Measurements from ENCODE around the gene TMEM45A. TPM values are rescaled to one million over a fixed set of nuclear protein-coding genes. Genes with fewer than 3 reads are reported as not detected.
"Not testable (repeated sequence)": the region's sequence is repeated elsewhere in the genome, so short reads cannot be mapped to it uniquely, and the experiment has no call there.

Gene TMEM45A
- total RNA-seq, 4 donors from 2014 or later = 1.8 to 25.1 (median 5.1) TPM

- Histone ChIP-seq H3K27me3 (no peaks in the 10 kb centered on the region), H3K9me3 (peaks cover 0 to 5% (median 0%) of the 10 kb centered on the region in 3 donors), H3K27ac (no peak overlapping the region), H3K36me3 (no peaks in the 10 kb centered on the region), H3K4me1 (peaks cover 0 to 3% (median 0%) of the 10 kb centered on the region in 3 donors), H3K4me3 (no peak overlapping the region)
- WGBS, 2 donors = 92 to 100% methylated on average over 1 of the region's 1 CpG
- intact Hi-C loops (cut with DNase I) = no loop called here
- no peak for TF ChIP-seq CTCF (IDR thresholded peaks at IDR 0.05)
- no peak for TF ChIP-seq POLR2A (IDR thresholded peaks at IDR 0.05)
- DNase-seq = no peak
Measured at GRCh38 chr3:100470951-100471350, 21.5 kb upstream of the TMEM45A start.

DNA sequence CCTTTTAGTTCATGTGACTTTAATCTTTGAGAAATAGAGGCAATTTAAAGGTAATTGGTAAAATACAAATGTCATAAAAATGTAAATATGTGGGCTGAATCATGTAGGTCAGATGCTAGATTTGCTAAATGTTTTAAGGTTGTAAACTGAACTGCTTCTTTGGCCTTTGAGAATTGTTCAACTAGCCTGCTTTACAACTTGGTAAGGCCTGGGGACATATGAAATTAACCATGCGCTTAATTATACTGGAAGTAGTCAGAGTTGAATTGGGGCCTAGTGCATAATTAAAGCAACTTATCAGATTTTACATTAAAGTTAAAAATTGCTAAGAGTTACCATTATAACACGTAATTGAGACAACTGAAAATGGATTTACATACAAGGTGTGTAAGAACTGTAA lies 21.0 kb upstream of the TMEM45A start:
- H3K36me3 ChIP-seq = no peaks in the 10 kb centered on the region
- 78 to 88% methylated on average over 2 of the region's 2 CpGs for WGBS, 2 donors
- intact Hi-C loops (cut with DNase I) = no loop called here
- TF ChIP-seq POLR2A (IDR thresholded peaks at IDR 0.05) (no peak), CTCF (IDR thresholded peaks at IDR 0.05) (no peak)
- H3K27ac ChIP-seq = no peak overlapping the region
- no peak overlapping the region for H3K4me3 ChIP-seq
- H3K27me3 ChIP-seq = no peaks in the 10 kb centered on the region
- peaks cover 0 to 5% (median 0%) of the 10 kb centered on the region in 3 donors for H3K9me3 ChIP-seq
- H3K4me1 ChIP-seq = peaks cover 0 to under 1% (median 0%) of the 10 kb centered on the region in 3 donors
- DNase-seq = no peak

- not testable (repeated sequence) for H3K27ac ChIP-seq, H3K9me3 ChIP-seq
Measured at GRCh38 chr3:100477851-100478360, 14.5 kb upstream of the TMEM45A start.

DNA sequence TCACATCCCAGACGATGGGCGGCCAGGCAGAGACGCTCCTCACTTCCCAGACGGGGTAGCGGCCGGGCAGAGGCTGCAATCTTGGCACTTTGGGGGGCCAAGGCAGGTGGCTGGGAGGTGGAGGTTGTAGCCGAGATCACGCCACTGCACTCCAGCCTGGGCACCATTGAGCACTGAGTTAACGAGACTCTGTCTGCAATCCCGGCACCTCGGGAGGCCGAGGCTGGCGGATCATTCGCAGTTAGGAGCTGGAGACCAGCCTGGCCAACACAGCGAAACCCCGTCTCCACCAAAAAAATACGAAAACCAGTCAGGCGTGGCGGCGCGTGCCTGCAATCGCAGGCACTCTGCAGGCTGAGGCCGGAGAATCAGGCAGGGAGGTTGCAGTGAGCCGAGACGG lies 13.9 kb upstream of the TMEM45A start:
- H3K27ac ChIP-seq; H3K4me3 ChIP-seq; H3K9me3 ChIP-seq; H3K27me3 ChIP-seq; DNase-seq; intact Hi-C loops (cut with DNase I); H3K36me3 ChIP-seq; H3K4me1 ChIP-seq: not testable (repeated sequence)
- 67 to 90% methylated on average over 4 to 6 of the region's 25 CpGs for WGBS, 2 donors

More at GRCh38 chr3:100477851-100478360, 14.5 kb upstream of the TMEM45A start:
- DNase-seq; H3K36me3 ChIP-seq; H3K4me1 ChIP-seq; H3K27me3 ChIP-seq; intact Hi-C loops (cut with DNase I); H3K4me3 ChIP-seq: not testable (repeated sequence)
- no CpG with 5 or more reads among the region's 32 CpGs for WGBS, 2 donors

- Histone ChIP-seq H3K27me3 (peaks cover 0 to 9% (median 0%) of the 10 kb centered on the region in 4 donors), H3K4me3 (no peak overlapping the region), H3K4me1 (no peaks in the 10 kb centered on the region), H3K9me3 (no peaks in the 10 kb centered on the region), H3K36me3 (no peaks in the 10 kb centered on the region), H3K27ac (no peak overlapping the region)
- no peak for TF ChIP-seq POLR2A (IDR thresholded peaks at IDR 0.05)
- TF ChIP-seq CTCF (IDR thresholded peaks at IDR 0.05) = no peak
- 69% methylated on average over 3 of the region's 5 CpGs; no CpG with 5 or more reads in 1 of the 2 donors for WGBS, 2 donors
- DNase-seq = no peak
- intact Hi-C loops (cut with DNase I) = no loop called here
Measured at GRCh38 chr3:100480081-100480480, 12.3 kb upstream of the TMEM45A start.

GRCh38 chr3:100482176-100482575 lies 10.2 kb upstream of the TMEM45A start:
- no peak overlapping the region for H3K27ac ChIP-seq
- WGBS, 2 donors = 45 to 74% methylated on average over 2 of the region's 2 CpGs
- H3K27me3 ChIP-seq = peaks cover 0 to 9% (median 0%) of the 10 kb centered on the region in 4 donors
- no peak overlapping the region for H3K4me3 ChIP-seq
- H3K36me3 ChIP-seq = no peaks in the 10 kb centered on the region
- TF ChIP-seq CTCF (IDR thresholded peaks at IDR 0.05) = no peak
- TF ChIP-seq POLR2A (IDR thresholded peaks at IDR 0.05) = no peak
- no peak for DNase-seq
- H3K4me1 ChIP-seq = no peaks in the 10 kb centered on the region
- intact Hi-C loops (cut with DNase I) = no loop called here
- H3K9me3 ChIP-seq = no peaks in the 10 kb centered on the region
